DMS53 treated with DMSO at 0.1 percent for 48 hours (cell line): ENCODE data around the gene PALLD.

Source experiments
- DNase-seq: peaks from one replicate; lab custom pipeline; 2025; ENCODE audit not compliant: unreplicated experiment; lab: John Stamatoyannopoulos, UW

Gene PALLD

GRCh38 chr4:168618577-168619265 lies 121.9 kb downstream of the PALLD start:
- DNase-seq = no peak

DNA sequence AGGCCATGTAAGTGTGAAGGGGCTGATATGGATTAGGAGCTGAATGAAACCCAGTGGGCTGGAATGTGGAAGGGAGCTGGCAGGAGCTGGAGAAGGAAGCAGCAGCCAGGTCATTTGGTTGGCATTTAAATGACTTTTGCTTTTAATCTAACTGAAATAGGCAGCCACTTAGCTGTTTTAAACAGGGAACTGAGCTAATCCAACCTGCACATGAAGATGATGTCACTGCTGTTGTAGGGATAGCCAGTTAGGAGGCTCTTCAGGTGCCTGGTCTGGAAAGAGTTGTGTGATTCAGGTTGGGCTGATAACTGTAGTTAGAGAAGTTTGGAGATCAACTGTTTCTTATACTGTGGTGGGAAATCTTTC lies 122.4 kb downstream of the PALLD start:
- DNase-seq = no peak

DNA sequence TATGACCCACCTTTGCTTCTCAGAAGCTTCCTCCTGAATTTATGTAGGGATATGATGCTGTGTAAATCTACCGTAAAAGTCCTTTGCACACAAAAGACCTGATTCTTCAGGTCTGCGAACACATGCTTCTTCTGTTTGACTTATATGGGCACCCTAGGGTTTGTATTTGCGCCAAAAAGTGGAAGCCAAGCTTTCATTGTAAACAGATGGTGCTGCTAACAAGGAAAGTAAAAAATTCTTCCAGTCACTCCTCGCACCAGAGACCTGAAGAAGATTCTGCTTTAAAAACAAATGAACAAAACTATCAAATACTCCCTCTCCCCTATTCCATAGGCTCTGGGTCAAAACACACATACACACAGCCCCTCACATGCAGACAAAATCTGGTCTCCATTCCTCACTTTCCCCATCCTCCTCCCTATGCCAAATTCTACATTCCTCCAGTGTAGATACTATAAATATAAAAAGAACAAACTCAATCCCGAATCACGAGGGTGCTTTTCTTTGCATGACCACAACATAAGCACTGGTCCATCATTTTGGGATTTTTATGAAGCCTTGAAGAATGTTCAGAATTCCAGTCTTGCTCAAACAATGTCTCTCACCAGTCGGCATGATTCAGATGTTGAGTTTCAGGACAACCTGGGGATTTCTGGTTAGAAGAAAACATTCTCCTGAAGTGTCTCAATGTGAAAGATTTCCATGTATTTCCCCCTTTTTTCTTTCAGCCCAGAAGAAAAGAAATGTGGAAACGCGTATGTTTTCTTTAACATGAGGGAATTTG lies 125.1 kb downstream of the PALLD start:
- no peak for DNase-seq

GRCh38 chr4:168622600-168622999 lies 125.7 kb downstream of the PALLD start:
- no peak for DNase-seq

DNA sequence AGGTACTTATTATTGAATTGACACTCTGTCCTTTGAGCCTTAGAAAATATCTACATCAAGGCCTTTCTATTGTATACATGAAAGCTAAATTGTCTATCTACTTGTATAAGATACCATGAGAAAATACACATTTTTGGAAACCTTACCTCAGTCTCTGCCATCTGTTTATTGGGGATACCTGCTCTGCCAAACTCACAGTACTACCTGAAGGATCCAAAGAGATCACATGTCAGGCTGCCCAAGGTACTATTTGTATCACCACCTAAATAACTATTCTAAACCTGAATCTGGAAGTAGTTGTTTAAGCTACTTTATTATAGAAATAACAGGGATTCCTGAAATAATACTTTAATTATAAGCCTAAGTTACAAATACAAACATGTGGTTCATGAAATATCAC lies 126.2 kb downstream of the PALLD start:
- DNase-seq = no peak

GRCh38 chr4:168623484-168623883 lies 126.6 kb downstream of the PALLD start:
- no peak for DNase-seq

DNA sequence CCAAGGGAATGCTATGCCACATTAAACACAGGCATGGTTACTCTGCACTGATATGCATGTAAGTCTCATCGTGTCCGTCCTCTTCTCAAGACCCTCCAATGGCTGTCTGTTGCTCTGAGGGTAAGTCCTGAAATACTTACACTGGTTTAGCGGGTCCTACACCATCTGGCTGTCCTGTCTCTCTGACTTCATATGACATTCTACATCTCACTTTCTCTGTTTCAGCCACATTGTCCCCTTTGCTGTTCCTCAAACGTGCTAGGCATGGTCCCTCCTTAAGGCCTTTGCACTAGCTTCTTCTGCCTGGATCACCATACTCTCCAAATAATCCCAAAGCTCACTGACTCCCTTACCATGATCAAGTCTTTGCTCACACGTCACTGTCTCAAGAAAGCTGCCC lies 131.4 kb downstream of the PALLD start:
- no peak for DNase-seq

DNA sequence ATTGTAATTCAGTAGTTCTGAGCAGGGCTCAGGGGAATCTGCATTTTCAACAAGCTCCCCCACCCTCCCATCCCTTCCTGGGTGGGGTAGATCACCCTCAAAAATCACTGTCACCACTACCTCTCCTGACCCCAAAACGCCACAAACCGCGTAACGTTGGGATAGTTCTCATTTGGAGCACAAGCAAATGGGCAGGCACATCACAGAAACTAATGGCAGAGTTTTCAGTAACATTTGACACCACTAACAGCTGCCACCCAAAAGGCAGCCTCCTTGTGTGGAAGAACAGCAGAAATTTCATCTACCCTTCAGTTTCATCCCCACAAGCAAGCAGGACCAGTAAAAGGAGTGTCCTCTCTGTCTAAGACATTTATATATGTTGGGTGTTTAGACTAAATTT lies 132.7 kb downstream of the PALLD start:
- no peak for DNase-seq

- no peak for DNase-seq
These were observed 133.8 kb downstream of the PALLD start for GRCh38 chr4:168630445-168631187.

GRCh38 chr4:168631241-168632162 lies 134.7 kb downstream of the PALLD start:
- peak; percentile 38 for DNase-seq

DNA sequence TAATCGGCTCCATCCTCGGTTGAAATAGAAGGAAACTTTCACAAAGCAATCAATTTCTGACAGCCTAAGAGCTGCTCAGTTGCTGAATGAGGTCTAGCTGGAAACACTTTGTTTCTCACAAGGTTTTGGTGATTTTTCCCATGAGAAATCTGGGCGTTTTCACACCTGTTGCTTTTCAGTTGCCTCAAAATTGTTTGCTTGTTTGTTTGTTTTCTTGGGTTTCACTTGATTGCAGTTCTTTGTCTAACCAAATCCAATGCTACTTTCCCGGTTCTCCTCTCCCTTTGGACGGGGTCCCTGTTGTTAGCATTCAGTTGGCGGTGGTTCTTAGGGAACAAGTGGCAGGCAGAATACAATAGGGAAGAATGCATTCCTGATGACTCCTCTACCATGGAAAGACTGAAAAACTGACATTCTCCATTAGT lies 135.5 kb downstream of the PALLD start:
- no peak for DNase-seq

DNA sequence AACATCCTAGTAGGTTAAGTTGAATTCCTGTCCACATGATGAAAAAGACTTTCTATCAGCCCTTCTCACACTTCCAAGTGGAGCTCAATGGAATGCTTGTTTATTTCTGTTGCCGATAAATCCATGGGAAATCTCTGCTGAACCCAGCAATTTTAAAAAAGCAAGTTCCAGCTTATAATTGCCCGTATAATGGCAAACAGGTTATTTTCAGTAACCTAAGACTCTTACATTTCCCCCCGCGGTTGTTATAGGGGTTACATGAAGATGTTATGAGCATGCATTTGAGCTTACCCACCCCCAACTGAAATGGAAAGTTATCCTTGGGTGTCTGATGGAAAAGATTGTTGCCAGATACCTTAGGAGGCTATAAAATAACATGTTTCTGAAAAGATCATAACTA lies 136.2 kb downstream of the PALLD start:
- DNase-seq = no peak

GRCh38 chr4:168633496-168633895 lies 136.6 kb downstream of the PALLD start:
- no peak for DNase-seq

- no peak for DNase-seq
These were observed 137.5 kb downstream of the PALLD start for GRCh38 chr4:168634276-168634802.

GRCh38 chr4:168636040-168636439 lies 139.2 kb downstream of the PALLD start:
- DNase-seq = no peak

DNA sequence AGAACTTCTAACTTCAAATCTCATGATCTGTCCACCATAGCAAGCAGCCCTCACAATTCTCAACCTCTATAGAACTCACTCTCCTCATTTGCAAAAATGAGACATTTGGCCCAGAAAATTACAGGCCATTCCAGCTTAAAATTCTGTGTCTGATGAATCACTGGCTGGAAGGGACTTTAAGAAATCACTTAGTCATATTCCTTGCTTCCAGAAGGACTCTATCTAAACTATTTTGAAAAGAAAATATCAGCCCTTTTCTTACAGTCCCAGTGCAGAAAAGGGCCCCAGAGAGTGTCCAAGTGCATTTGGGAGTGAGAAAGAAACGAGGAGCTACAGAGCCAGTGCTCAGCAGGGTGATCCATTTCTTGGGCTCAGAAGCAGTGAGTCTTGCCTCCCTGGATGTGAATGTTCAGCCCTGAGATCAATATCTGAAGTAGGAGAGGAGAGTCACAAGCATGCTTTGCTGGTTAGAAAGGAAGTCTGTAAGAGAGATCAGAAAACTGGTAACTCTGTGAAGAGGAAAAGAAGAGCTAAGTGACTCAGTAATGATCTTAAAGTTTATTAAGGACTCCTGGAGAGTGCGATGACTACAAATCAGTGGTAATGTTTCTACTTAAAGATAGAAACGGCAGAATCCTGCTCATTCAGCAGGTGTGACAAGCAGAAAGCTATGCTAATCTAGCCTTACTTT lies 139.8 kb downstream of the PALLD start:
- DNase-seq = no peak

DNA sequence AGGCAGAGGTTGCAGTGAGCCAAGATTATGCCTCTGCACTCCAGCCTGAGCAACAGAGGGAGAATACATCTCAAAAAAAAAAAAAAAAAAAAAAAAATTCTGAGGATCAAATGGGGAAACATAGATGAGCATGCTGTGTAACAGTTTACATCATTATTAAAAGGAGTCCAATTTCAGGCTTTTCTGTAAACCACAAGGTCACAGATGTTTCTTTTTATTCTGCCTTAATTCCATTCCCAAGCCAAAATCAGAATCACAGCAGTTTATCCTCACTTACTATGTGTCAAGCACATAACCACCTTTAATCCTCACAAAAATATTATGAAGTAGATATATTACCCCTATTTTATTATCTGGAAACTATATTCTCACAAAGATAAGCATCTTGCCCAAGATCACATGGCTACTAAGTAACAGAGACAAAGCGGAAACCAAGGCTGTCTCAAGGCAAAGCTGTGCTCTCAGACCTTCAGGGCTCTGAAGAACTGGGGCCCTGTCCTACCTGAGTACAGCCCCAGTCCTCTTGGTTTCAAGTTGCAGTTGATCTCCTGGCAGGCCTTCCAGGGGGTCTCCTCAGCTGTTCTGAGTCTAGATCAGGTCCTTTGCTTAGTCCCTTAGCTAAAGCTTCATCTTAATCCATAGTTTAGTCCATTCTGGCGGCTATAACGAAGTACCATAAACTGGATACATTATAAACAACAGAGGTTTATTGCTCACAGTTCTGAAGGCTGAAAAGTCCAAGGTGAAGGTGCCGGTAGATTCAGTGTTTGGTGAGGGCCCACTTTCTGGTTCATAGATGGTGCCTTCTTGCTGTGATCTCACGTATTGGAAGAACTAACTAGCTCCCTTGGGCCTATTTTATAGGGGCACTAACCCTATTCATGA lies 141.3 kb downstream of the PALLD start:
- DNase-seq = no peak

DNA sequence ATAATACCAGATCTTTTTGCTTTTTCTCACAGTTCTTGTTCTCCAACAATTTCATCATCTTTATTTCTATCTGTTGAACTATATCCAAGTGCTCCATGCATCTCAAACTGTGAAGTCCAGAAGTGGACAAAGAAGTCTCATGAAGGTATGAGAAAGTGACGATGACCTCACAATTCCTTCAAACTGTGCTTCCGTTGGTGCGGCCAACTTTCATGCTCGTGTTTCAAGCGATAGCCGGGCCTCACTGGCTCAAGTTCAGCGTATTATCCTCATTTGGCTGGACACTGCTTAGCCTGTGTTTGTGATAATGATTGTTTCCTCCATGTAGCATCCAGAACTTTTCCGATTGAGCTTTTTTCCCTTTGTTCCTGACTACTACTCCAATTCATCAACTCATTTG lies 143.1 kb downstream of the PALLD start:
- no peak for DNase-seq

DNA sequence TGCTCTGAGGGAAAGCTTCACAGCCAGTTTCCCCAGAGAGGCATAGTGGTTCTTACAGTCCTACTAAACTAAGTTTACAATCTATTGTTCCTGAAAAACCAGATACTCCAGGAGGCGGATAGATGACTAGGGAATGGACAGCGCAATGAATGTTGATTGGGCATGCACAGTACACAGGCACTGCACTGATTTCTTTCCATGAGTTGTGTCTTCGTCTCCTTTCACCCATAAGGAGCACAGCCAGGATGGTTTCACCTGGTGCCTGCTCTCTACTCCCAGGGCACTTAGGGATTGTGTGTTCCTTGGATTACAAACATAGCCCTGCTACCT lies 144.9 kb downstream of the PALLD start:
- no peak for DNase-seq
